LNCaP clone FGC (cell line): ENCODE measurements around the gene CD28.

Experiments used
- DNase-seq: peaks from one replicate; pipeline ENCODE4 v3.0.0-alpha.2; 2011; ENCODE audit warnings: low read depth
- H3K4me3 ChIP-seq: 2 replicates; pipeline ENCODE4 v1.5.1; 2011; ENCODE audit warnings: mild to moderate bottlenecking, low read depth, low read length, control low read depth
- TF ChIP-seq, protein P1 (sequence below): IDR thresholded peaks from 2 replicates; pipeline ENCODE4 v1.5.1; 2012; ENCODE audit warnings: mild to moderate bottlenecking; ENCODE audit not compliant: control insufficient read depth, insufficient read depth; ENCODE audit errors: extremely low read depth

Gene CD28

GRCh38 chr2:203732953-203733510 lies 26.6 kb downstream of the CD28 start:
- TF ChIP-seq, protein P1, sequence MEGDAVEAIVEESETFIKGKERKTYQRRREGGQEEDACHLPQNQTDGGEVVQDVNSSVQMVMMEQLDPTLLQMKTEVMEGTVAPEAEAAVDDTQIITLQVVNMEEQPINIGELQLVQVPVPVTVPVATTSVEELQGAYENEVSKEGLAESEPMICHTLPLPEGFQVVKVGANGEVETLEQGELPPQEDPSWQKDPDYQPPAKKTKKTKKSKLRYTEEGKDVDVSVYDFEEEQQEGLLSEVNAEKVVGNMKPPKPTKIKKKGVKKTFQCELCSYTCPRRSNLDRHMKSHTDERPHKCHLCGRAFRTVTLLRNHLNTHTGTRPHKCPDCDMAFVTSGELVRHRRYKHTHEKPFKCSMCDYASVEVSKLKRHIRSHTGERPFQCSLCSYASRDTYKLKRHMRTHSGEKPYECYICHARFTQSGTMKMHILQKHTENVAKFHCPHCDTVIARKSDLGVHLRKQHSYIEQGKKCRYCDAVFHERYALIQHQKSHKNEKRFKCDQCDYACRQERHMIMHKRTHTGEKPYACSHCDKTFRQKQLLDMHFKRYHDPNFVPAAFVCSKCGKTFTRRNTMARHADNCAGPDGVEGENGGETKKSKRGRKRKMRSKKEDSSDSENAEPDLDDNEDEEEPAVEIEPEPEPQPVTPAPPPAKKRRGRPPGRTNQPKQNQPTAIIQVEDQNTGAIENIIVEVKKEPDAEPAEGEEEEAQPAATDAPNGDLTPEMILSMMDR: no peak
- H3K4me3 ChIP-seq: no peak overlapping the region
- no peak for DNase-seq

DNA sequence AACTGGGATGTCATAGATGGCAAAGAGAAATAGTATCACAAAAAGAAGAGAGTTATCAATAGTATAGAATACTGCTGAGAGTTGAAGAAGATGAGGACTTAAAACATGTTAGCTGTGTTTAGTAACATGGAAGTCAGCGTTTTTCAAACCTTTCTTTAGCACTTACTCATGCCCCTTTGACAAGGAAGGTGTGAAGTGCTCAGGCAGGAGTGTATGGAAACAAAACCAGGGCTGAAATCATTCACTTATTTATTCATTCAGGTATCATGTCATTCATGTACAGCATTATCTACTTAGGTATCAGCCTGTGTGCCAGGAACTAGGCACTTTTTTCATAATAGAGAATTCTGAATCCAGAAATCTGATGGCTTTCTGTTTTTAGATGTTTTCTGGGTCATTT lies 27.2 kb downstream of the CD28 start:
- H3K4me3 ChIP-seq: no peak overlapping the region
- TF ChIP-seq, protein P1: no peak
- no peak for DNase-seq

DNA sequence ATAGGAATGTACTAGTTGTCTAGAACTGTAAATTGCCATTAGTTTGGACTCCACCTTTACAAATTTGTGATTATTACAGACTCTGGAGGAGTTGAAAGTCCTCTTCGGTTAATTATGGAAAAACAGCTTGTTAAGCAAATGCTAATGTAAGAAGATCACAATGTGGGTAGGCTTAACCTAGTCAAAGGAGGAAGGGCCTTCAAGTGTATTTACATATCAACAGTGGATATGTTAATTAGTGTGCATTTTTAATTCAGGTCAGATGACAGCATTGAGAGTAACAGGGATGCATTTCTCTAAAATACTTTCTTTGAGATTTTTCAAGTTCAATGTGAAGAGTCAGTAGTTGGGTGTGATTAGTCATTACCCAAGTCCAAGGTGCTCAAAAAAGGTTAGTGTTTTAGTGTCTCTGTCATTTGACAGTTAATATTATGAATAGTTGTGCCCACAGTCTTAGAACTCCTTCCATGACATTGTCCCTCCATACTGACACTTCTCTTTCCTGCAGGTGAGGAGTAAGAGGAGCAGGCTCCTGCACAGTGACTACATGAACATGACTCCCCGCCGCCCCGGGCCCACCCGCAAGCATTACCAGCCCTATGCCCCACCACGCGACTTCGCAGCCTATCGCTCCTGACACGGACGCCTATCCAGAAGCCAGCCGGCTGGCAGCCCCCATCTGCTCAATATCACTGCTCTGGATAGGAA lies 28.0 kb downstream of the CD28 start:
- no peak for DNase-seq
- H3K4me3 ChIP-seq: no peak overlapping the region
- TF ChIP-seq, protein P1: no peak

DNA sequence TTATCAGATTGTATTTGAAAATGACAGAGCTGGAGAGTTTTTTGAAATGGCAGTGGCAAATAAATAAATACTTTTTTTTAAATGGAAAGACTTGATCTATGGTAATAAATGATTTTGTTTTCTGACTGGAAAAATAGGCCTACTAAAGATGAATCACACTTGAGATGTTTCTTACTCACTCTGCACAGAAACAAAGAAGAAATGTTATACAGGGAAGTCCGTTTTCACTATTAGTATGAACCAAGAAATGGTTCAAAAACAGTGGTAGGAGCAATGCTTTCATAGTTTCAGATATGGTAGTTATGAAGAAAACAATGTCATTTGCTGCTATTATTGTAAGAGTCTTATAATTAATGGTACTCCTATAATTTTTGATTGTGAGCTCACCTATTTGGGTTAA lies 30.9 kb downstream of the CD28 start:
- no peak for DNase-seq
- no peak overlapping the region for H3K4me3 ChIP-seq
- TF ChIP-seq, protein P1: no peak

DNA sequence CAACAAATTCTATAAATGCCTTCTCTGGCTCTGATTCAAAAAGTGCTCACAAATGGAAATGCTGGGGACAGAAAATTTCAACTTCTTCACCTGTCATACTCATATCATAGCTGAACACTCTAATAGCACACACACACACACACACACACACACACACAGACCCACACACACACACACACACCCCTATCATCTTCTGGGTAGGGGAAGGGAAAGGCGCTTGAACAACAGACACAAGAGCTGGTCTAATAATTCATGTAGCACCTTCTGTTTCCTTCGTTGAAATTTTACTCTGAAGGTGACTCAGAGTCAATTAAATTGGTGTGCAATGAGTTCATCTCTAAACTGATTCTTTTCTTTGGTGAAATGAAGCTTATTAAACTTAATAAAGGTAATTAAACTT lies 32.9 kb downstream of the CD28 start:
- H3K4me3 ChIP-seq: no peak overlapping the region
- no peak for DNase-seq
- TF ChIP-seq, protein P1: no peak

DNA sequence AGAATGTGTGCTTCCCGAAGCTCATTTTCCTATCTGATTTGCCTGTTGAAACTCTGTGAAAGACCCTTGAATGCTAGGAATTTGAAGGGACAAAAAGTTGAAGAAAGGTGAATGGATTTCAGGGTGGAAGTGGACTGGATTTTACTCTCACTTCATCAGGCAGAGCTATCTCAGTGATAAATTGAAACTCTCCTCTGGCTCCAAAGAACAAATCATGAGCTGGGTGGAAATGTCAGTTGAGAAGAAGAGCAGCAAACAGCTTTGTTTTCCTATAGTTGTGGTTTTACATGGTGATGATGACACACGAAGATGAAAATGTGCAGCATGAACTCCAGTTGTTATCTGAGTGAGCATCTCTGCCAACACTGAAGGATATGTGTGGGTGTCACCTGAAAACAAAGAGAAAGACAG lies 34.4 kb downstream of the CD28 start:
- TF ChIP-seq, protein P1: no peak
- no peak overlapping the region for H3K4me3 ChIP-seq
- DNase-seq: no peak

DNA sequence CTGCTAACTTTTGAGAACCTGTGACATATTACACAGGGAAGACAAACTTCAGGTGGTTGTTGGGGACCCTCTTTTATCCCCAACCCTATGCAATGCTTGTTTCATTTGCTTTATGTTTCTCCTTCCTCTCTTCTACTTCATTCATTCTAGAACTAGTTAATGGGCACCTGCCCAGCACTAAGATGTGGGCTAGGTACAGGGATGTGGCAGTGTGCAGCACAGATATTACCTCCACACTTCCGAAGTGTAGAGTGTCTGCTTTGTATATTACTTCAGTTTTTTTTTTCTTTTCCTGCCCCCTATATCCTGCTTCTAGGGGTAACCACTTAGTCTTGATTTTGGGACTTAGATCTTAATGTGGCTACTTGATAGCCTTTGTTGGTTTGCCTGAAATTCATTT lies 35.1 kb downstream of the CD28 start:
- TF ChIP-seq, protein P1: no peak
- DNase-seq: no peak
- H3K4me3 ChIP-seq: no peak overlapping the region
